IMR-90 (cell line): ENCODE data around the gene KCNMA1.

Experiments
- BHLHE40 ChIP-seq: fragments of 150-350 bp; IDR thresholded peaks from 2 replicates; pipeline ENCODE4 v1.6.1; 2016; ENCODE audit warnings: mild to moderate bottlenecking, low read depth, low read length
- CEBPB ChIP-seq: IDR thresholded peaks from 2 replicates; pipeline ENCODE4 v1.6.1; 2012; ENCODE audit warnings: low read depth, low read length, improper control_type of control experiment
- CHD1 ChIP-seq: IDR thresholded peaks from 2 replicates; pipeline ENCODE4 v1.6.1; 2012; ENCODE audit warnings: low read depth, low read length, improper control_type of control experiment
- FOS ChIP-seq: fragments of 150-350 bp; IDR thresholded peaks from 2 replicates; pipeline ENCODE4 v1.6.1; 2016; ENCODE audit warnings: low read depth, low read length
- MAFK ChIP-seq: IDR thresholded peaks from 2 replicates; pipeline ENCODE4 v1.6.1; 2012; ENCODE audit warnings: low read depth, low read length, improper control_type of control experiment
- NFE2L2 ChIP-seq: fragments of 150-350 bp; IDR thresholded peaks from 2 replicates; pipeline ENCODE4 v1.6.1; 2016; ENCODE audit warnings: low read depth, mild to moderate bottlenecking, low read length
- POLR2A ChIP-seq: IDR thresholded peaks from 2 replicates; pipeline ENCODE4 v1.6.1; 2012; ENCODE audit warnings: mild to moderate bottlenecking, low read depth, low read length
- RAD21 ChIP-seq: IDR thresholded peaks from 2 replicates; pipeline ENCODE4 v1.6.1; 2012; ENCODE audit warnings: low read length, improper control_type of control experiment
- RCOR1 ChIP-seq: IDR thresholded peaks from 2 replicates; pipeline ENCODE4 v1.6.1; 2012; ENCODE audit warnings: mild to moderate bottlenecking, low read length, improper control_type of control experiment; ENCODE audit not compliant: insufficient replicate concordance
- RFX5 ChIP-seq: IDR thresholded peaks from 2 replicates; pipeline ENCODE4 v1.8.0; 2012; ENCODE audit warnings: low read depth, mild to moderate bottlenecking, low read length, moderate library complexity
- TF ChIP-seq, protein P1 (sequence below): conservative IDR thresholded peaks from 2 replicates; pipeline ENCODE4 v1.5.1; 2012; ENCODE audit warnings: mild to moderate bottlenecking, low read depth, low read length, improper control_type of control experiment
- TF ChIP-seq, protein P2 (sequence below): fragments of 150-350 bp; IDR thresholded peaks from 2 replicates; pipeline ENCODE4 v1.6.1; 2017; ENCODE audit warnings: mild to moderate bottlenecking, antibody characterized with exemption, low read length, low read depth

DNA sequence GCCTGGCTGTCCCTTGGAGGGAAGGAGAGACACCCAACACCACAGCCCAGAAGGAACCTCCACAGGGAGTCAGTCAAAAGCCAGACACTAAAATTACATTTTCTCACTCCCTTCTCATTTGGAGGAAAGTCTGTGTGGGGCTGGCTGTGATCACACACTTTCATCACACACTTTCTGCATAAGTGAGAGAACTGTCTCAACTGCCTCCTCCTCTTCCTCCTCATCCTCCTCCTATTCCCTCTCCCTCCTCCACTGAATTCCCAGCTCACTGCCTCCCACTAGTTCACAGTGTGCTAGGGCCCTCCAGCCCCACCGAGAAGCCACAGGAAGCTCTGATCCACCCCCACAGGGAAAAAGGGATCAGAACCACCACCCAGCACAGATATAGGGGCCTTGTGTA is 91.6 kb downstream of the KCNMA1 start:
- TF ChIP-seq, protein P1, sequence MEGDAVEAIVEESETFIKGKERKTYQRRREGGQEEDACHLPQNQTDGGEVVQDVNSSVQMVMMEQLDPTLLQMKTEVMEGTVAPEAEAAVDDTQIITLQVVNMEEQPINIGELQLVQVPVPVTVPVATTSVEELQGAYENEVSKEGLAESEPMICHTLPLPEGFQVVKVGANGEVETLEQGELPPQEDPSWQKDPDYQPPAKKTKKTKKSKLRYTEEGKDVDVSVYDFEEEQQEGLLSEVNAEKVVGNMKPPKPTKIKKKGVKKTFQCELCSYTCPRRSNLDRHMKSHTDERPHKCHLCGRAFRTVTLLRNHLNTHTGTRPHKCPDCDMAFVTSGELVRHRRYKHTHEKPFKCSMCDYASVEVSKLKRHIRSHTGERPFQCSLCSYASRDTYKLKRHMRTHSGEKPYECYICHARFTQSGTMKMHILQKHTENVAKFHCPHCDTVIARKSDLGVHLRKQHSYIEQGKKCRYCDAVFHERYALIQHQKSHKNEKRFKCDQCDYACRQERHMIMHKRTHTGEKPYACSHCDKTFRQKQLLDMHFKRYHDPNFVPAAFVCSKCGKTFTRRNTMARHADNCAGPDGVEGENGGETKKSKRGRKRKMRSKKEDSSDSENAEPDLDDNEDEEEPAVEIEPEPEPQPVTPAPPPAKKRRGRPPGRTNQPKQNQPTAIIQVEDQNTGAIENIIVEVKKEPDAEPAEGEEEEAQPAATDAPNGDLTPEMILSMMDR = no peak
- TF ChIP-seq, protein P2, sequence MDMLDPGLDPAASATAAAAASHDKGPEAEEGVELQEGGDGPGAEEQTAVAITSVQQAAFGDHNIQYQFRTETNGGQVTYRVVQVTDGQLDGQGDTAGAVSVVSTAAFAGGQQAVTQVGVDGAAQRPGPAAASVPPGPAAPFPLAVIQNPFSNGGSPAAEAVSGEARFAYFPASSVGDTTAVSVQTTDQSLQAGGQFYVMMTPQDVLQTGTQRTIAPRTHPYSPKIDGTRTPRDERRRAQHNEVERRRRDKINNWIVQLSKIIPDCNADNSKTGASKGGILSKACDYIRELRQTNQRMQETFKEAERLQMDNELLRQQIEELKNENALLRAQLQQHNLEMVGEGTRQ = no peak
- TF ChIP-seq POLR2A (no peak), CEBPB (no peak), RAD21 (no peak), FOS (no peak), NFE2L2 (no peak), RCOR1 (no peak), RFX5 (no peak), CHD1 (no peak), BHLHE40 (no peak), MAFK (no peak)
